ENCODE data around the gene KRTAP12-2.

Gene KRTAP12-2

DNA sequence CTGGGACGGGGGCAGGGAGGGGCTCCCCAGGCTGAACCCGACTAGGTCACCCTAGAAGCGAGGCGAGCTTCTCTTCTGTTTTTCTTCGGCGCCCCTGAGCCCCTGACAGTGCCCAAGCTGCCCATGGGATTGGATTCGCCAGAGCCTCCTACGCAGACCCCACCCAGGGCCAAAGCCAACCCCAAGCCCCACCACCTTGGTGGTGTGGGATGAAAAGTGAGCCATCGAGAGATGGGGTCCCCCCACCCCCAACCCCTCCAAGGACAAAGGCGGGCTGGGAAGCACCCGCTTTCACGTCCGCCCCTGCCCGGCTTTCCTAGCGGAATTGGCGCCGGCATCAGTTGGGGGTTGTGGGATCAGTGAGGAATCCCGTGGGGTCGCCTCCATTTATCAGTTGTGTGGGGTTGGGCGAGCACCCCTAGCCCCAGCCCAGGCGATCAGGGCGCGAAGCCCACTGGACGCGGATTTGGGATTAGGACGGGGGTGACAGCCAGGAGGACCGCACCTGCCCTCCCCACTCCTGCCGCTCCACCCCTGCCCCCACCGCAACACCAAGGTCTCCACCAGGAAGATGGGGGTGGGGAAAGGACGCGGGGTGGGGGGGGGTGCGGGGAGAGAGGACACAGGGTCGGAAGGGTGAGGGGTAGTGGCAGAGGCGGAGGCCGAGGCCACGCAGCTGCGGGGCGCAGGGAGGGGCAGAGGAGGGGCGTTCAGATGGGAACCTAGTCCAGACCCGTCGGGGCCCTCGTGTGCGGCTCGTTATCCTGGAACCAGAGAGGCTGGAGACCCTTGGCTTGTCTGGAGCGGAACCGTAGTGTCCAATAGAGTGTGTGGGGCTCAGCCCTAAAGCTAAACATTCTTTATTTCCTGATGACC is 40.2 kb upstream of the KRTAP12-2 start:
- no peak overlapping the region for H3K27ac Mint-ChIP-seq
- no peak overlapping the region for H3K4me3 Mint-ChIP-seq
- peaks cover 6% of the 10 kb centered on the region for H3K9me3 Mint-ChIP-seq
- H3K27me3 Mint-ChIP-seq: peaks cover 41% of the 10 kb centered on the region
- ATAC-seq (ENCODE audit: low read depth) (no peak), DNase-seq (ENCODE audit: low spot score in 2 of 2) (no peak)
- H3K36me3 Mint-ChIP-seq: no peaks in the 10 kb centered on the region
- no peaks in the 10 kb centered on the region for H3K4me1 Mint-ChIP-seq

DNA sequence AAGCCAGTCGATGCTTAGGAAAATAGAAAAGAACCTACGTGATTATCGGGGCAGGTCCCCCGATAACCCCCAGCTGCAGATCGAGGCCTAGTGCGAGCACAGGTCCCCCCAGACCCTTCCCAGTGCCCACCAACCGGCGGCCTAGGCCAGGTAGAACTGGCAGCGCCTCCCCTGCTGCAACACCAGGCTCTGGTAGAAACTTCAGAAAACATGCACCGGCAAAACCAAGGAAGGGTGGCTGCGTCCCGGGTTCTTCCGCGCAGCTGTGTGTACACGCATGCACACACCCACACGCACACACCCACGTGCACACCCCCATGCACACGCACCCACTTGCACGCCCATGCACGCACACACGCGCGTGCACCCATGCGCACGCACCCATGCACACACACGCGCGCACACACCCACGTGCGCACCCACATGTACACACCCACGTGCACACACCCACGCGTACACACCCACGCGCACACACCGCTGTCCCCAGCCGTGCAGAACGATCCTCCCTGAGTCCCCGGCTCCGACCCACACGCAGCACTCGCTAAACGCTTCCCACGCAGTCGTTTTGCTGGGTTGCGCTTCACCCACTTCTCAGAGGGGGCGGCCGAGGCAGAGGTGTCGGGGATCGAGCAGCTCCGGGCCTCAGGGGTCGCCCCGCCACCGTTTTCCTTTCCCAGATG is 39.4 kb upstream of the KRTAP12-2 start:
- Mint-ChIP-seq H3K36me3 (no peaks in the 10 kb centered on the region), H3K27me3 (peaks cover 42% of the 10 kb centered on the region), H3K4me3 (no peak overlapping the region), H3K27ac (no peak overlapping the region), H3K9me3 (peaks cover 6% of the 10 kb centered on the region), H3K4me1 (no peaks in the 10 kb centered on the region)
- ATAC-seq (ENCODE audit: low read depth) (no peak), DNase-seq (ENCODE audit: low spot score in 2 of 2) (no peak)

DNA sequence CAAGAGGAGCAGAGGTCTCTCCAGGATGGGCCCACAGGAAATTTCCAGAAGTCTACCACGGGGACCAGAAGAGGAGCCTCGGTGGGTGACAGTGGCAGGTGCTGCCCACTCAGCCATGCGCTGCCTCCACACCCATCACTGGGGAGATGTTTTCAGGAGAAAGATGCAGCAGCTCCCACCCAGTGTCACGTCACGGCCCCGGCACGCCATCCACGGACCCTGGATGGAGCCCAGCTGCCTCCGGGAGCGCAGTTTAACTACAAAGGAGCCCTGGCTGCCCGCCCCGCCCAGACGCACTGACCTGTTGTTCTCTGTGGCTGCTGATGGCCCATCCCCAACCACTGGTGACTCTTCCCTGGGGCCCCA is 37.9 kb upstream of the KRTAP12-2 start:
- no peak overlapping the region for H3K4me3 Mint-ChIP-seq
- ATAC-seq (ENCODE audit: low read depth) (no peak), DNase-seq (ENCODE audit: low spot score in 2 of 2) (no peak)
- peaks cover 48% of the 10 kb centered on the region for H3K27me3 Mint-ChIP-seq
- peaks cover 6% of the 10 kb centered on the region for H3K9me3 Mint-ChIP-seq
- H3K4me1 Mint-ChIP-seq: peaks cover under 1% of the 10 kb centered on the region
- no peaks in the 10 kb centered on the region for H3K36me3 Mint-ChIP-seq
- no peak overlapping the region for H3K27ac Mint-ChIP-seq

DNA sequence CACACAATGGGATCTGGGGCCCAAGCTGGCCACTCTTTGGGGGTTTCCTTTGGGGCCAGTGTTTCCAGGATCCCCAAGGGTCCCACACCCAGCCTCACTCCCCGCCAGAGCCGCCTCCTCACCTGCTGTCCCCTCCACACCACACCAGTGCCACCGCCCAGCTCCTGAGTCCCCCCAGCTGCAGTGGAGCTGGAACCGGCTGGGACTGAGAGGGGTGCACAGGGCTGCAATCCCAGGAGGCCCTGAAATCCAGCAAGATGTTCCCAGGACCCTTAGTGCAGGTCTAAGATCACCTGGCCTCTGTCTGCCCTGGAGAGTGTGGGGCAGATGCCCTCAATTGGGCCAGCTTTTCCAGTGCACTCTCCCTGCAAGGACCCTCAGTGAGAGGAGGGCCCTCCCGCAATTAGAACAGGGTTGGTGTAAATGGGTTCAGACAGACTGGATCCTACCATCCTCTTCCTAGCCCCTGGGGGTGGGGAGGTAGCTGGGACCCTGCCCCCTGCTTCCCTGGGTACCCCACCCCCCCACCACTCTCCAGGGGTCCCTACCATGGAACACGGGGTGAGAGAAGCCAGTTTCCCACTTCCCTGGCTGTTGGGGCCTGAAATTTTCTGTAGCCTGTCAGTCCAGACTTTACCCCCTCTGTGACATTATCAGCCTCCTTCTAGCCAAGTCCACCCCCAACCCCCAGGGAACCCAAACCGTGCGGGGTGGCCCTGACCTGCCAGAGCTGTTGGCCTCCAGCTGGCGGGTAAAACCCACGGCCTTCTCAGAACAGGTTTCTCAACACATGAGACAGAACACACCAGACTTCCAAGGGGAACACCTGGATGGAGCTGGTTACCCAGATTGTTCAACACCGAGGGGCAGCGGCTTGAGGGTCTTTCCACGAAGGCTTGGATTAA is 37.3 kb upstream of the KRTAP12-2 start:
- Mint-ChIP-seq H3K27me3 (peaks cover 47% of the 10 kb centered on the region), H3K9me3 (peaks cover 6% of the 10 kb centered on the region), H3K4me3 (no peak overlapping the region), H3K4me1 (peaks cover 3% of the 10 kb centered on the region), H3K27ac (no peak overlapping the region), H3K36me3 (no peaks in the 10 kb centered on the region)
- ATAC-seq (ENCODE audit: low read depth): no peak
- no peak for DNase-seq (ENCODE audit: low spot score in 2 of 2)

DNA sequence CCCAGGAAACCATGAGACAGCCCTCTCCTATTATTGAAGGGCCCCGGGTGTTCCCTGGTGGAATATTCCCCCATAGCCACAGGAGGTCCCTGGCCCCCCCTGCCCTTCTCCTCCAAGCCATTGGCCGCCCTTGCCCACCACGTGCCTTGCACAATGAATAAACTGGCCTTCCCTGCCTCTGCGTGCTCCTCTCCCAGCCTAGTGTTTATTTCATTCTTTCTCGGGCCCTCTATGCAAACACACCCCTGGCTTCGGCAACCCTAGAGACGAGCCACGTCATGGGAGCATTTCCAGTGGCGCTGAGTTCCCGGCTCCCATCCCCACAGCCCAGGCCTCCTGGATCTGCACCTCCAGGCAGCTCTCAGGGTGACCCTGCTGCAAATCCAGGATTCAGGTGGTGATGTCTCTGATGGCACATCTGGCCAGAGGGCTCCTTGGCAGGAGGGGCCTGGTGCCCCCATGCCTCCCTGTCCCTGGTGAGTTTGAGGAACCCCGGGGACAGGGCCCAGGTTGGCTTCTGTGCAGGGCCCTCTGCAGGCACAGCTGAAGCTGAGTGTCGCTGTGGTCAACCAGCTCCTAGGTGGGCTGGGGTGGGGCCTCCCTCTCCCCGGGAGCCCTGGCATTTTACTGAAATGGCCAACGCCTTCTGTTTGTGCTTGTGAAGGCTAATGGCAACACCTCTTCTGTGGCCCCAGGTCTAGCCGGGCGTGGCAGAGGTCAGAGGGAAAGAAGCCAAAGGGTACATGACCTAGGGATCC is 36.4 kb upstream of the KRTAP12-2 start:
- Mint-ChIP-seq H3K4me3 (no peak overlapping the region), H3K4me1 (peaks cover 3% of the 10 kb centered on the region), H3K27me3 (peaks cover 51% of the 10 kb centered on the region), H3K27ac (no peak overlapping the region), H3K36me3 (no peaks in the 10 kb centered on the region), H3K9me3 (peaks cover 6% of the 10 kb centered on the region)
- DNase-seq (ENCODE audit: low spot score in 2 of 2): no peak
- ATAC-seq (ENCODE audit: low read depth): no peak

DNA sequence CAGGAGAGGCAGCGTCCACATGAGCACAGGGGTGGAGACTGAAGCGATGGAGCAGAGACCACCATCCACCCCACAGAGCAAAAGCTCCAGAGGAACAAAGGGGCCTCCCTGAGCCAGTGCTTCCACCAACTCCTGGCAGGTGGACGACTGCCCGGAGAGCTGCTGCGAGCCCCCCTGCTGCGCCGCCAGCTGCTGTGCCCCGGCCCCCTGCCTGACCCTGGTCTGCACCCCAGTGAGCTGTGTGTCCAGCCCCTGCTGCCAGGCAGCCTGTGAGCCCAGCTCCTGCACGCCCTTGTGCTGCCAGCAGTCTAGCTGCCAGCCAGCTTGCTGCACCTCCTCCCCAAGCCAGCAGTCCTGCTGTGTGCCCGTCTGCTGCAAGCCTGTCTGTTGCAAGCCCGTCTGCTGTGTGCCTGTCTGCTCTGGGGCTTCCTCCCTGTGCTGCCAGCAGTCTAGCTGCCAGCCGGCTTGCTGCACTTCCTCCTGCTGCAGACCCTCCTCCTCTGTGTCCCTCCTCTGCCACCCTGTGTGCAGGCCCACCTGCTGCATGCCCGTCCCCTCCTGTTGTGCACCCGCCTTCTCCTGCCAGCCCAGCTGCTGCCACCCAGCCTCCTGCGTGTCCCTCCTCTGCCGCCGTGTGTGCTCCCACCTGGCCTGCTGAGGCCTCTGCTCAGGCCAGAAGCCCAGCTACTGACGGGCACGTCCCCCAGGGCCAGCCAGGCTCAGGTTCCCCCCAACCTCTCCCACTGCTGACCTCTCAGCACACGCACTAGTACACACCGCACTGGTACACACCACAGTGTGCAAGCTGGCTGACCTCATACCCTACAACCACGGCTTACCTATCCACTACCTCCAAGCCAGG is 35.6 kb upstream of the KRTAP12-2 start:
- H3K4me3 Mint-ChIP-seq: no peak overlapping the region
- H3K27me3 Mint-ChIP-seq: peaks cover 56% of the 10 kb centered on the region
- no peak for ATAC-seq (ENCODE audit: low read depth)
- DNase-seq (ENCODE audit: low spot score in 2 of 2): no peak
- H3K4me1 Mint-ChIP-seq: peaks cover 3% of the 10 kb centered on the region
- H3K36me3 Mint-ChIP-seq: no peaks in the 10 kb centered on the region
- peaks cover 6% of the 10 kb centered on the region for H3K9me3 Mint-ChIP-seq
- H3K27ac Mint-ChIP-seq: no peak overlapping the region

DNA sequence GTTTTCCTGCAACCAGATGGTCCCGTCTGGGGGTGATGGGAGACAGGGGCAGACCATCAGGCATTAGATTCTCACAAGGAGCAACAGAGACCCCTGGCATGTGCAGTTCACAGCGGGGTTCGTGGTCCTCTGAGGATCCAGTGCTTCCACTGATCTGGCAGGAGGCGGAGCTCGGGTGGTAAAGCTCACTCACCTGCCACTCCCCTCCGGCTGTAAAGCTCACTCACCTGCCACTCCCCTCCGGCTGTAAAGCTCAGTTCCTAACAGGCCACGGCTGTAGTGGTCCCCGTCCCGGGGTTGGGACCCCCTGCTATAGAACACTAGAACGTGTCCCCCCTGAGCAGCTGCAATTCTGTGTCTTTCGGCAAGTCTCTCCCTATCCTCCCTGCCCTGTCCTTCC is 34.8 kb upstream of the KRTAP12-2 start:
- DNase-seq (ENCODE audit: low spot score in 2 of 2): no peak
- H3K9me3 Mint-ChIP-seq: peaks cover 6% of the 10 kb centered on the region
- peaks cover 61% of the 10 kb centered on the region for H3K27me3 Mint-ChIP-seq
- no peaks in the 10 kb centered on the region for H3K36me3 Mint-ChIP-seq
- peaks cover 3% of the 10 kb centered on the region for H3K4me1 Mint-ChIP-seq
- H3K4me3 Mint-ChIP-seq: no peak overlapping the region
- no peak overlapping the region for H3K27ac Mint-ChIP-seq
- ATAC-seq (ENCODE audit: low read depth): no peak

DNA sequence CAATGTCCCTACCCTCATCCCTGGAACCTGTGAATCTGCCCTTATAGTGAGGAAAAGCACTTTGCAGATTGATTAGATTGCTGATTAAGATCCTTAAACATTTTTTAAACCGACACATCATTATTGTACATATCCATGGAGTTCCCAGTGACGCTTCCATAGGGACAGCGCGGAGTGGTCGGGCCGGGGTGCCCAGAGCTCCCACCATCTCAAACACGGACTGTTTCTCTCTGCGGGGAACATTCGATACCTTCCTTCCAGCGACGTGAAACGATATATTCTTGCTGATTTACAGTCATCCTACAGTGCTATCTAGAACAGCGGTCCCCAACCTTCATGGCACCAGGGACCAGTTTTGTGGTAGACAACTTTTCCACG is 34.3 kb upstream of the KRTAP12-2 start:
- peaks cover 3% of the 10 kb centered on the region for H3K4me1 Mint-ChIP-seq
- H3K36me3 Mint-ChIP-seq: no peaks in the 10 kb centered on the region
- ATAC-seq (ENCODE audit: low read depth) (no peak), DNase-seq (ENCODE audit: low spot score in 2 of 2) (no peak)
- peaks cover 6% of the 10 kb centered on the region for H3K9me3 Mint-ChIP-seq
- H3K4me3 Mint-ChIP-seq: no peak overlapping the region
- H3K27me3 Mint-ChIP-seq: peaks cover 60% of the 10 kb centered on the region
- H3K27ac Mint-ChIP-seq: no peak overlapping the region

DNA sequence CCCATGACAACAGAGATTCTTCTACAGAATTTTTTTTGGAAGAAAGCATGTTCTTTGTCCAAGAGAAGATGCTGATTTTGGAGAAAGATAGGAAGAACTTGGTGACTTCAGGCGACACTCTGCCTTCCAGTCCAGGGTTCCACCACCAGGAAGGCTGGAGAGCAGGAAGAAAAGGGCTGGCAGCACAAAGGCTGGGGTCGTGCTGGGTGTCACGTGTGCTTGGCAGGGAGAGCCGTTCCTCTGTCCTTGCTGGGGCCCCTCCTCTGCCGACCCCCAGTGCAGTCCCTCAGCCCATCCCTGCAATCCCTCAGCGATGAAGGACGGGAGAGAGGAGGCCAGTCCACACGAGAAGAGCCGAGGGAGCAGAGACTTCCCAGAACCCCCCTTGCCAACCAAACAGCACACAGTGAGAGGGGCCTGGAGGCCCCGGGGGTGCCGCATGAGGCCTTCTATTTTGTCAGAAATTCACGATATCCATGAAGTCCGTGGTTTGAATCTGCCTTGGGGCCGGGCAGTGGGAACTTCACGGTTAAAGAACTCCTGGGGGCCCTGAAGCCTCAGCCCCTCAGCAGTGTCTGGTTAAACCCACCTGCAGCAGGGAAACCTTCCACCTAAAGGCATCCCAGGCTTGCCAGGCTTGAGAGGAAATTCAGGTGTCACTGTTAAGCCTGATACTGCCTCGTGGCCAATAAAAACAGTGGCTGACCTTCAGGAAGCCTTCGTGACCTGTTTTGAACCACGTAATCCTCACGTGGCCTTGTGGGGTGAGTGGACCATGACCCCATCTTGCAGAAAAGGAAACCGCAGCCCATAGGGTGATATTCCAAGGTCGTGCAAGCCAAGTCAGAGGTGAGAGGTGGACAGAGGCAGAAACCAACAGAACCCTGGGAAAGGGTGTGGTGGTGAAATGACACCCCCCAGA is 33.6 kb upstream of the KRTAP12-2 start:
- Mint-ChIP-seq H3K36me3 (no peaks in the 10 kb centered on the region), H3K4me3 (no peak overlapping the region), H3K4me1 (peaks cover 3% of the 10 kb centered on the region), H3K9me3 (peaks cover 2% of the 10 kb centered on the region), H3K27me3 (peaks cover 58% of the 10 kb centered on the region), H3K27ac (no peak overlapping the region)
- ATAC-seq (ENCODE audit: low read depth) (no peak), DNase-seq (ENCODE audit: low spot score in 2 of 2) (no peak)

DNA sequence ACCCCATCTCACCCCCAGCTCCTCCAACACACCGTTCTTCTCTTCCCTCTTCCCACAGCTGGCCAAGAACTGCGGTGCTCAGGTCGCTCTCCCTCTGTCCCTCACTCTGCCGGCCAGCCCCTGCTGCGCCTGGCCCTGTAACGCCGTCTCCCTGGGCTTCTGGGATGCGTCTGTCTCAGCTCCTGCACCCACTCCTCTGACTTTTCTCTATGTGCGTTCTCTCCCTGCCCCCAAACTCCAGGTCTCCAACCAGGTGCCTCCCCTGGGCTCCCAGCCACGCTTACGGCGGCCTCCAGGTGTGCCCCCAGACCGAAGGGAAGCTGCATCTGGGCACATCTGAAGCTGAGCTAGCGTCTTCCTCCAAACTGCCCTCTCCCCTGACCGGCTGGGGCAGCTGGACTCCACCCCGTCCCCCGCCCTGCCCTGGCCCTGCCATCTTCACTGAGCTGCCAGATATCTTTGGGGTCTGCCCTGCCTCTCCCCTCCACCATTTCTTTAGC is 32.8 kb upstream of the KRTAP12-2 start:
- H3K27me3 Mint-ChIP-seq: peaks cover 52% of the 10 kb centered on the region
- H3K27ac Mint-ChIP-seq: no peak overlapping the region

DNA sequence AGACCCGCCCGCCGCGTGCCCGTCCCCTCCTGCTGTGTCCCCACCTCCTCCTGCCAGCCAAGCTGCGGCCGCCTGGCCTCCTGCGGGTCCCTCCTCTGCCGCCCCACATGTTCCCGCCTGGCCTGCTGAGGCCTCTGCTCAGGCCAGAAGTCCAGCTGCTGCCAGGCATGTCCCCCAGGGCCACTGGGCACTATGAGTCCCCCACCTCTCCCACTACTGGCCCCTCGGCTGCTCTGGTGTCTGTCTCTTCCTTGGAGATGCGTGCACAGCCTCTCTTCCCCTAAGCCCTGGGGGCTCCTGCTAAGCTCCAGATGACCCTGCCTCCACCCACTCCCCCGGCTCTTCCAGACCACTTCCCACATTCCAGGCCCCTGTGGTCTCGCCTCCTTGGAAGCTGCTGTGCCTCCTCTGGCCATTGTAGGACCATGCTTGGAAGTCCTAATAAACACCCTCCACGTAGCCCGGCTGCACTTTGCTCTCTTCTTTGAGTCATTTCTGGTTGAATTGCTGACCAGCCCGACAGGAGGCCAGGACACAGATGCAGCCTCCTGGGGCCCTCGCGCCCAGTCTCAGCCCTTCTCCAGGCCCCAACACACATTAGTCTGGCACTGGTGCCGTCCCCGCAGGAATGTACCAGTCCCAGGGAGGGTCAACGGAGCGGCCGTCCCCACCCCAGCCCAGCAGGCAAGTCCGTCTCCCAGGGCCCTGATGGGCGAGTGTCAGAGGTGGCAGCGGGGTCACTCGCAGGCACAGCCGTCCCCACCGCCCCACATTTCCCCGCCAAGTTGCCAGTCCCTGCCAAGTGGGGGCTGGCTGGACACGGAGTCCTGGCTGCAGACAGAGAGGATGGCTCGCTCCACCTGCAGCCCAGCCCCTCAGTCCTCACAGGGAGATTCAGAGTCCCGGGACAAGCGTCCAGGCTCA is 31.3 kb upstream of the KRTAP12-2 start:
- Mint-ChIP-seq H3K4me1 (peaks cover 3% of the 10 kb centered on the region), H3K36me3 (peaks cover 1% of the 10 kb centered on the region), H3K4me3 (no peak overlapping the region), H3K9me3 (peaks cover 6% of the 10 kb centered on the region), H3K27me3 (peaks cover 46% of the 10 kb centered on the region), H3K27ac (no peak overlapping the region)
- ATAC-seq (ENCODE audit: low read depth) (no peak), DNase-seq (ENCODE audit: low spot score in 2 of 2) (no peak)

More for the DNA sequence above, 32.8 kb upstream of the KRTAP12-2 start:
- Mint-ChIP-seq H3K4me1 (peaks cover 3% of the 10 kb centered on the region), H3K36me3 (no peaks in the 10 kb centered on the region), H3K9me3 (no peaks in the 10 kb centered on the region), H3K4me3 (no peak overlapping the region)
- ATAC-seq (ENCODE audit: low read depth): no peak
- no peak for DNase-seq (ENCODE audit: low spot score in 2 of 2)

Measured in memory B cell (primary cell).